GM12874 (cell line): Measurements from ENCODE around the gene MRPL4.

Source experiments
- TF ChIP-seq, protein P1 (sequence below): IDR thresholded peaks from 2 replicates; pipeline ENCODE4 v1.5.1; 2011; ENCODE audit warnings: low read depth, mild to moderate bottlenecking, control low read depth, low read length, moderate library complexity; ENCODE audit not compliant: insufficient read depth

Gene MRPL4

DNA sequence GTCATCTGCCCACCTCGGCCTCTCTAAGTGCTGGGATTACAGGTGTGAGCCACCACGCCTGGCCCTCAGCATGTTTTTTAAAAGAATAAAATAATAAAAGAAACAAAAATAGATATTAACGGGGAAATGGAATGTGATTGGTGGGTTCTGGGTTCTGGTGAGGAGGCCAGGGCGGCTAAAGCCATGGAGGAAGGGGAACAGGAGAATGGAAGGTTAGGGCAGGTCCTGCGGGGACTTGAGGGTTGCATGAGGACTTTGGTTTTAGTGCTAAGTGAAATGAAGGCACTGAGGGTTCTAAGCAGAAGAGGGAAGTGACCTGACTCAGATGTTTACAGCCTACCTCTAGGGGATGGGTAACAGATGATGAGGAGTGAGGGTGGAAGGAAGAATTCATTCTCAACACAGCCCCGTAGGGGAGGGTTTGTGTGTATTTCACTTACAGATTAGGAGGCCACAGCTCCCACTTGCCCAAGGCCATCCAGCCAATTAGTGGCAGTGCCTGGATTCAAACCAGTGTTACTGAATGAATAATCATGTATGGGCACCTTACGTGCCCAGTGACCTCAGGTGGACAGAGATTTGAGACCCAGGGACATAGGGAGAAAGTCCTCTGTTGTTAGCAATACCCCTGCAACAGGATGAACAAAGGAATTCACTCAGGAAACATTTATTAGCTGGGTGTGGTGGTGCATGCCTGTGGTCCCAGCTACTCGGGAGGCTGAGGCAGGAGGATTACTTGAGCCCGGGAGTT, 6.7 kb upstream of the MRPL4 start:
- TF ChIP-seq, protein P1, sequence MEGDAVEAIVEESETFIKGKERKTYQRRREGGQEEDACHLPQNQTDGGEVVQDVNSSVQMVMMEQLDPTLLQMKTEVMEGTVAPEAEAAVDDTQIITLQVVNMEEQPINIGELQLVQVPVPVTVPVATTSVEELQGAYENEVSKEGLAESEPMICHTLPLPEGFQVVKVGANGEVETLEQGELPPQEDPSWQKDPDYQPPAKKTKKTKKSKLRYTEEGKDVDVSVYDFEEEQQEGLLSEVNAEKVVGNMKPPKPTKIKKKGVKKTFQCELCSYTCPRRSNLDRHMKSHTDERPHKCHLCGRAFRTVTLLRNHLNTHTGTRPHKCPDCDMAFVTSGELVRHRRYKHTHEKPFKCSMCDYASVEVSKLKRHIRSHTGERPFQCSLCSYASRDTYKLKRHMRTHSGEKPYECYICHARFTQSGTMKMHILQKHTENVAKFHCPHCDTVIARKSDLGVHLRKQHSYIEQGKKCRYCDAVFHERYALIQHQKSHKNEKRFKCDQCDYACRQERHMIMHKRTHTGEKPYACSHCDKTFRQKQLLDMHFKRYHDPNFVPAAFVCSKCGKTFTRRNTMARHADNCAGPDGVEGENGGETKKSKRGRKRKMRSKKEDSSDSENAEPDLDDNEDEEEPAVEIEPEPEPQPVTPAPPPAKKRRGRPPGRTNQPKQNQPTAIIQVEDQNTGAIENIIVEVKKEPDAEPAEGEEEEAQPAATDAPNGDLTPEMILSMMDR = no peak

GRCh38 chr19:10246511-10246910, 5.5 kb upstream of the MRPL4 start:
- TF ChIP-seq, protein P1 = no peak

- TF ChIP-seq, protein P1 = no peak
Observed at GRCh38 chr19:10252707-10253106, 693 bp downstream of the MRPL4 start.

GRCh38 chr19:10254244-10254643, 2.2 kb downstream of the MRPL4 start:
- TF ChIP-seq, protein P1 = no peak

DNA sequence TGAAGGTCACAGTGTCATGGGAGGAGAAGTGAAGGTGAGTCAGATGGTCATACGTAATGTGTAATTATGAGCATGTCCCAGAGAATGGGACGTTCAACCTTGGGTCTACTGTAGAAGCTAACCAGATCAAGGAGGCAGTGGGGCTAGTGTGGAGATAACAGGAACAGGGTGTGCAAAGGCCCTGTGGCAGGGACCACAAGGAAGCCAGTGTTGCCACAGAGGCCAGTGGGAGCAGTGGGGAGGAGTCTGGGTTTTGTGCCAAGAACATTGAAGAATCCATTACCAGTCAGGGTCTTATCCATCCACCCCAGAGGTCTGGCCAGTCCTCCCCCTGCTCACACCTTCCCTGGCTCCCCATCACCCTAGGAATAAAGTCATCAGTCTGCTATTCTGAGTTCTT, 3.3 kb downstream of the MRPL4 start:
- TF ChIP-seq, protein P1 = no peak

- TF ChIP-seq, protein P1 = no peak
Observed at GRCh38 chr19:10256551-10256950, 4.5 kb downstream of the MRPL4 start.

- TF ChIP-seq, protein P1 = no peak
Observed at GRCh38 chr19:10256970-10257615, 5.1 kb downstream of the MRPL4 start.
